HFFc6 (cell line): ENCODE measurements around the gene ISCA1. TPM values are rescaled to one million over a fixed set of nuclear protein-coding genes. Genes with fewer than 3 reads are reported as not detected.
A peak's percentile ranks its signal among the peaks of the same experiment; 100 is the strongest.

Experiments used
- DNase-seq: peaks from one replicate; pipeline ENCODE4 v3.0.0-alpha.2; 2018
- H3K27ac Mint-ChIP-seq: 2 replicates; pipeline ENCODE4 v1.8.0; 2020; ENCODE audit warnings: mild to moderate bottlenecking, mixed read lengths
- H3K27me3 Mint-ChIP-seq: 2 replicates; pipeline ENCODE4 v1.8.0; 2021; ENCODE audit warnings: mild to moderate bottlenecking, moderate library complexity, mixed read lengths; ENCODE audit not compliant: insufficient read depth
- H3K36me3 Mint-ChIP-seq: 2 replicates; pipeline ENCODE4 v1.8.0; 2021; ENCODE audit warnings: low read depth, mixed read lengths
- H3K4me1 Mint-ChIP-seq: 2 replicates; pipeline ENCODE4 v1.8.0; 2020; ENCODE audit warnings: low read depth, mixed read lengths
- H3K4me3 Mint-ChIP-seq: 2 replicates; pipeline ENCODE4 v1.8.0; 2020; ENCODE audit warnings: mild to moderate bottlenecking, moderate library complexity, mixed read lengths
- H3K9me3 Mint-ChIP-seq: 2 replicates; pipeline ENCODE4 v1.8.0; 2020; ENCODE audit warnings: mild to moderate bottlenecking, mixed read lengths
- CTCF ChIP-seq: fragments of 200-600 bp; sonication (generic); IDR thresholded peaks from 2 replicates; pipeline ENCODE4 v1.5.0; 2021; ENCODE audit warnings: antibody characterized with exemption, mild to moderate bottlenecking
- total RNA-seq, 6 experiments: library from RNA; stranded (reverse); fragmentation: NEBNext Ultra II Directional; extraction: Animal tissue kit (Norgen Biotek cat#: 25700); gene quantifications; 2 replicates in 1 of 6; 3 replicates in 5 of 6; pipeline ENCODE4 v1.2.3, GENCODE V29; 2021

Gene ISCA1
- total RNA-seq, 6 experiments from 2014 or later = 20.2 to 29.5 (median 25.7) TPM

- peaks cover 20% of the 10 kb centered on the region for H3K4me1 Mint-ChIP-seq
- H3K27me3 Mint-ChIP-seq = peaks cover 4% of the 10 kb centered on the region
- no peaks in the 10 kb centered on the region for H3K9me3 Mint-ChIP-seq
- no peak for DNase-seq
- no peak overlapping the region; the same call in 1 of the 2 replicates for H3K27ac Mint-ChIP-seq
- no peak for TF ChIP-seq CTCF
- H3K36me3 Mint-ChIP-seq = no peaks in the 10 kb centered on the region
- no peak overlapping the region for H3K4me3 Mint-ChIP-seq
Observed at GRCh38 chr9:86285261-86285660, 2.9 kb upstream of the ISCA1 start.

GRCh38 chr9:86282979-86283535, 719 bp upstream of the ISCA1 start:
- DNase-seq = peak; percentile 88
- peaks cover 6% of the 10 kb centered on the region for H3K36me3 Mint-ChIP-seq
- peak overlapping the region; percentile 99 for H3K27ac Mint-ChIP-seq
- H3K4me1 Mint-ChIP-seq = peaks cover 34% of the 10 kb centered on the region
- H3K4me3 Mint-ChIP-seq = peak overlapping the region; percentile 94
- H3K27me3 Mint-ChIP-seq = peaks cover 2% of the 10 kb centered on the region; the same call in 1 of the 2 replicates
- no peaks in the 10 kb centered on the region for H3K9me3 Mint-ChIP-seq
- TF ChIP-seq CTCF = no peak

GRCh38 chr9:86281593-86282076, 703 bp downstream of the ISCA1 start:
- no peak for TF ChIP-seq CTCF
- peak overlapping the region; percentile 99 for H3K27ac Mint-ChIP-seq
- peaks cover 6% of the 10 kb centered on the region for H3K36me3 Mint-ChIP-seq
- H3K27me3 Mint-ChIP-seq = peaks cover 2% of the 10 kb centered on the region; the same call in 1 of the 2 replicates
- DNase-seq = no peak
- H3K4me1 Mint-ChIP-seq = peaks cover 39% of the 10 kb centered on the region
- no peaks in the 10 kb centered on the region for H3K9me3 Mint-ChIP-seq
- peak overlapping the region; percentile 94 for H3K4me3 Mint-ChIP-seq

- Mint-ChIP-seq H3K36me3 (peaks cover 6% of the 10 kb centered on the region), H3K4me1 (peaks cover 39% of the 10 kb centered on the region), H3K4me3 (peak overlapping the region; percentile 94), H3K27ac (peak overlapping the region; percentile 99; the same call in 1 of the 2 replicates), H3K9me3 (no peaks in the 10 kb centered on the region), H3K27me3 (peaks cover 2% of the 10 kb centered on the region; the same call in 1 of the 2 replicates)
- DNase-seq = no peak
- no peak for TF ChIP-seq CTCF
Observed at GRCh38 chr9:86280580-86280979, 1.8 kb downstream of the ISCA1 start.

- H3K36me3 Mint-ChIP-seq = peaks cover 6% of the 10 kb centered on the region
- H3K4me3 Mint-ChIP-seq = peak overlapping the region; percentile 94
- peaks cover 2% of the 10 kb centered on the region; the same call in 1 of the 2 replicates for H3K27me3 Mint-ChIP-seq
- no peak for TF ChIP-seq CTCF
- peak overlapping the region; percentile 5; the same call in 1 of the 2 replicates for H3K27ac Mint-ChIP-seq
- DNase-seq = no peak
- no peaks in the 10 kb centered on the region for H3K9me3 Mint-ChIP-seq
- H3K4me1 Mint-ChIP-seq = peaks cover 47% of the 10 kb centered on the region
Observed at GRCh38 chr9:86279839-86280238, 2.5 kb downstream of the ISCA1 start.
